ENCODE data around the gene CTNNBIP1.

The CTNNBIP1 gene

GRCh38 chr1:9823693-9823942 lies 86.5 kb downstream of the CTNNBIP1 start:
- TF ChIP-seq CTCF (IDR thresholded peaks at IDR 0.05; ENCODE audit: low read length, missing control alignments): no peak
- H3K4me3 ChIP-seq (replicated peaks; ENCODE audit: low read depth, low read length): peak overlapping the region; percentile 83
- DNase-seq (ENCODE audit: low read depth): no peak

GRCh38 chr1:9822897-9823692 lies 87.0 kb downstream of the CTNNBIP1 start:
- peak overlapping the region; percentile 83 for H3K4me3 ChIP-seq (replicated peaks; ENCODE audit: low read depth, low read length)
- peak; percentile 39 for DNase-seq (ENCODE audit: low read depth)
- no peak for TF ChIP-seq CTCF (IDR thresholded peaks at IDR 0.05; ENCODE audit: low read length, missing control alignments)

- TF ChIP-seq CTCF (IDR thresholded peaks at IDR 0.05; ENCODE audit: low read length, missing control alignments): no peak
- DNase-seq (ENCODE audit: low read depth): no peak
These were observed 87.6 kb downstream of the CTNNBIP1 start for GRCh38 chr1:9822490-9822889.

GRCh38 chr1:9821710-9822109 lies 88.4 kb downstream of the CTNNBIP1 start:
- DNase-seq (ENCODE audit: low read depth): no peak
- TF ChIP-seq CTCF (IDR thresholded peaks at IDR 0.05; ENCODE audit: low read length, missing control alignments): no peak
- peak overlapping the region; percentile 83 for H3K4me3 ChIP-seq (replicated peaks; ENCODE audit: low read depth, low read length)

More at GRCh38 chr1:9822490-9822889, 87.6 kb downstream of the CTNNBIP1 start:
- H3K4me3 ChIP-seq (replicated peaks; ENCODE audit: low read depth, low read length): peak overlapping the region; percentile 83

GRCh38 chr1:9820521-9820920 lies 89.5 kb downstream of the CTNNBIP1 start:
- no peak overlapping the region for H3K4me3 ChIP-seq (replicated peaks; ENCODE audit: low read depth, low read length)
- DNase-seq (ENCODE audit: low read depth): no peak

GRCh38 chr1:9817734-9818133 lies 92.3 kb downstream of the CTNNBIP1 start:
- TF ChIP-seq CTCF (IDR thresholded peaks at IDR 0.05; ENCODE audit: low read length, missing control alignments): no peak
- no peak overlapping the region for H3K4me3 ChIP-seq (replicated peaks; ENCODE audit: low read depth, low read length)
- no peak for DNase-seq (ENCODE audit: low read depth)

More at GRCh38 chr1:9820521-9820920, 89.5 kb downstream of the CTNNBIP1 start:
- TF ChIP-seq CTCF (IDR thresholded peaks at IDR 0.05; ENCODE audit: low read length, missing control alignments): no peak

- H3K4me3 ChIP-seq (replicated peaks; ENCODE audit: low read depth, low read length): no peak overlapping the region
- no peak for DNase-seq (ENCODE audit: low read depth)
- TF ChIP-seq CTCF (IDR thresholded peaks at IDR 0.05; ENCODE audit: low read length, missing control alignments): no peak
These were observed 93.9 kb downstream of the CTNNBIP1 start for GRCh38 chr1:9816199-9816598.
